GM10847 (cell line): ENCODE results near the gene PRKCE.

Source experiments
- POLR2A ChIP-seq: IDR thresholded peaks from 2 replicates; pipeline ENCODE4 v1.6.1; 2011; ENCODE audit not compliant: insufficient read length; ENCODE audit errors: extremely low read depth

Gene PRKCE

DNA sequence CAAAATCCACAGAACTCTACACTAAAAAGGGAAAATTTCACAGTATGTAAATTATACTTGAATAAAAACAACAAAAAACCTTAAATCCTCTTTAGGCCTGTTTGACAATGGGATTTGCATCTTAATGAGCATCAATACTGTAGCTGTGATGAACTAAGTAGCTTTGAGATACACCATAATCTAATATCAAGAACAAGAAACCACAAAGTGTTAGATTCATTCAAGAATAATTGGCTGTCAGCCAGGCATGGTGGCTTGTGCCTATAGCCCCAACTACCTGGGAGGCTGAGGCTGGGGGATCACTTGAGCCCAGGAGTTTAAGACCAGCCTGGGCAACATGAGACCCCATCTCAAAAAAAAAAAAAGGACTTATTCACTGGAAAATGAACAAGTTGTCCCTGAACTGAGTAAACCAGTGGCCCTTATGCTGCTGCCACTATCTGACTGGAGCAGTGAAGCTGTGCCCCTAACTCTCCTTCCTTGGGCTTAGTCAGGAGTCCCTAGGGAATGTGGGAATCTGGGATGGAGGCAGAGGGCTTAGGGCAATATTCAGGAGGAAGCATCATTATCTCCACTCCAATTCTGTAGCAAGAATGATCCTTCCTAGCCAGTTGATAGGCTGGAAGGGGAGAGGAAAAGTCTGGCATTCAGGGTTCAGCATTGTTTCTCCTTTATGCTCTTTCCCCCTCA, 88.5 kb downstream of the PRKCE start:
- TF ChIP-seq POLR2A = no peak

DNA sequence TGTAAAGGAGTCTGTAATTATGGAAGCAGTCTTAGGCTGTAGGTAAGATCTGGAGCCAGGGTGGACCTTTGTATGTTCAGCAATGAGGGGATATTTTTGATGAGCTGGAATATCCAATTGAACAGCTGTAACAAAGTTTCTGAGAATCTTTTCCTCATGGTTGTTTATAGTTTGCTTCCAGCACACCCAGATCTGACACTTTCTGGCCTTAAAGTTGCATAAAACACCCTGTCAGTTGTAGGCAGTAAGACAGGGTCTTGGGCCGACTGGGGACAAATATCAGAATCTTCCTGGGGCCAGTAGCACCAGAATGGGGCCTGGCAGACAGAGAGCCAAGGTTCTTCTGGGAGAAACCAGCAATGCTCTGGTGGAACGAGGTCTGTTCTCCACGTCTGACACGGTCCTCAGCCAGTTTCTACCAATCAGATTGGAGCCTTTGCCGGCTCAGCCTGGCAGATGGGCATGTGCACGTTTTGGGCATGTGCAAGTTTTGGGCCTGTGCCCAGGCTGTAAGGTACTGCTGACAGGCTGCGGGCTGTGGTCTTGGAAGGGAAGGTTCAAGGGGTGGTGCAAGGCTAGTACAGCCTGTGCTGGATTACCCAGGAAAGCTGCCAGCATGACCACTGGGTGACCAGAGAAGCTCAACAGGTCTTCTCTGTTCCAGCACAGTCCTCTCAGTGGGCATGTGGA, 89.8 kb downstream of the PRKCE start:
- TF ChIP-seq POLR2A = no peak

DNA sequence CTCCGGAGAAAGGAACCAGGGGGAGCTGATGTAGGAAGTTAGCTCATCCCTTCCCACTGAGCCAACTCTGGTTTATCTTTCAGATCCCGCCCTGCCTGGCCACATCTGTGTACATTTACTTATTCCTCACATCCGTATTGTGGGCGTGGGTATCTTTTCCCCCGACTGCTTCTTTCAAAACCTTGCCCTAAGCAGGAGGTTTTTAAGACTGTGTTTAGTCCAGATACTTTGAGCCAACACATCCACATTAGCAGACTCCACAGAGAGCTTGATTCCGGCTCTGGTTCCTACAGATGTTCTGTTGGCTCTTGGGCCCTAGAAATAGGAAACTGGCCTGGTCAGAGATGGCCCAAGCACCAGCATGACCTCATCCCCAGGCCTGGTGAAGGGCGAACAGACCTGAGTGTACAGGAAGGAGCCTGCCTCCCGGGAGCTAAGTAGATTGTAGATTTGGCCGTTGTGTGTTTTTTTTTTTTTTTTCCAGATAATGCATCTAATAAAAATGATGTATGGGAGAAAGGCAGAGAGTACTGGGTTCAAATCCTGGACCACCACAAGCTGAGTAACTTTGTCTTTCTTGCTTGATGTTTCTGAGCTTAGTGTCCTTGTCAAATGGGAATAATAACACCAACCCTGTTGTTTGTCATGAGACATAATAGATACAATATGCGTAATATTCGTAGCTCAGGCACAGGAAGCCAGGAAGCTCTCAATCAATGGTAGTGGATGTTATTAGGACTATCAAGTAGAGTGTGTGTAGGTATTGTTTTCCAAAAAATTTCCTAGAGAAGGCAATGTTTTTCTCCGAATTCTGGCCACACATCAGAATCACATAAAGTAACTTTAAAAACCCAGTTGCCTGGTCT, 92.3 kb downstream of the PRKCE start:
- no peak for TF ChIP-seq POLR2A

DNA sequence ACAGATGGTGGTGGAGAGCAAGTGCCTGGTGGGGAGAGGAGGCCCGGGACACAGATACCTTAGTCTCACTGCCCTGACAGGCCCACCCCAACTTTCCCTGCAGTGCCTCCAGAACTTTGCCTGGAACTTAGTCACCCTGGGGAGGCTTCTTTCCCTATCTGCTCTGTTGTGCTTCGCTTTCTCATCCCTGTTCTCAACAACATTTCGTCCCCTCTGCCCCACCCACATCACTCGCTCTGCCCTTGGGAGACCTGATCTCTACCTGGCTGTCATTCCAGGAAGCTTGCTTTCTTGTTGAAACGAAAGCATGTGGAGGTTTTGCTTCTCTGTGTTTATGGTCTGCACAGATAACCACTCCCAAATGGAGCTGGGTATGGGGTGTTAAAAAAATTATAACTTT, 93.8 kb downstream of the PRKCE start:
- TF ChIP-seq POLR2A = no peak

DNA sequence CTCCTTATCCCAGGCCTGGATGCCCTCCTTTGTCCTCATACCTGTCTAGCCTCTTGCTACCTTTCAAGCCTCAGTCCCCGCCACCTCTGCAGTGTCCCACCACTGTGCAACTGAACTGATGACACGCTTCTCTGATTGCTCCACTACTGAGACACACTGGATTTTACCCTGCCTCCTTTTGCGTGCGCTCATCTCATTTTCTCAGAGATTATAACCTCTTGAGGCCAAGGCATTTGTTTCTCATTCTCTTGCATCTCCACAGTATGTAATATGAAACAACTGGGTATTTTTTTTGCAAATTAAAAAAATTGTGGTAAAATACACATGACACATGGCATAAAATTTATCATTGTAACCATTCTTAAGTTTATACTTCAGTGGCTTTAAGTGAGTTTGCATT, 95.4 kb downstream of the PRKCE start:
- TF ChIP-seq POLR2A = no peak

DNA sequence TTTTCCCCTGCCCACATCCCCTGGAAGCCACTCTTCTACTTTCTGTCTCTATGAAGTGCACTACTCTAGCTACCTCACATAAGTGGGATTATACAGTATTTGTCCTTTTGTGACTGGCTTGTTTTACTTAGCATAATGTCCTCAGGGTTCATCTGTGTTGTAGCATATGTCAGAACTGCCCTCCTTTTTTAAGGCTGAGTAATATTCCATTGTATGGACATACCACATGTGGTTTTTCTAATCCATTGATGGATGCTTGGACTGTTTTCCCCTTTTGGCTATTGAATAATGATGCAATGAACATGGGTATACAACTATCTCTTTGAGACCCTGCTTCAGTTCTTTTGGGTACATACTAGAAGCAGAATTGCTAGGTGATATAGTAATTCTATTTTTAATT, 95.9 kb downstream of the PRKCE start:
- TF ChIP-seq POLR2A = no peak

DNA sequence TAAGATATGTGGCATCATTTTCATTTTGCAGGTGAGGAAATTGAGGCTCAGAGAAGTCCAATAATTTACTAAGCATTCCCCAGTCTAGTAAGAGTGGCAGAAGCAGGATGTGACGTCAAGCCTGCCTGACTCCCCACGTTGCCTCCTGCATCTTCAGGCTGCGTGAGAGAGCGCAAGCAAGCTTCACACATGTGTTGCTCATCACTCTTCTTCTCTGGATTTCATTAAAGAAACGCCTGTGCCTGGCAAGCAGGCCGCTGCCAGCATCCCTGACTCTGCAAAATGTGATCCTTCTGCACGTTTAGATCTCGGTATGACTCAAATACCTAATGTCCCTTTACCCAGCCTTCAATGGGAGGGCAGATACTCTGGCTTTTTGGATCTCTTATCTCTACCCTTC, 96.8 kb downstream of the PRKCE start:
- no peak for TF ChIP-seq POLR2A

DNA sequence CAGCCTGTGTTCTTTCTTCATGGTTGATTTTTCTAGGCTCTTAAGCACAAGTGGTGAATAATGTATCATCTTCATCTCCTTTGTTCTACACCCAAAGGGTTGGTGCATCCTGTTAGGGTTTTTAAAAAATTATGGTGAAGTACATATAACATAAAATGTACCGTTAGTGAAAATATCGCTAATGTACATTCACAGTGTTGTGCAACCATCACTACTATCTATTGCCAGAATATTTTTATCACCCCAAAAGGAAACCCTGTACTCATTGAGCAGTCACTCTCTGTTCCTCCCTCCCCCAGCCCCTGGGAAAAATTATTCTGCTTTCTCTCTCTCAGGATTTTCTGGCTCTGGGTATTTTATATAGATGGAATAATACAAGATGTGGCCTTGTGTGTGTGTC, 98.5 kb downstream of the PRKCE start:
- TF ChIP-seq POLR2A = no peak

DNA sequence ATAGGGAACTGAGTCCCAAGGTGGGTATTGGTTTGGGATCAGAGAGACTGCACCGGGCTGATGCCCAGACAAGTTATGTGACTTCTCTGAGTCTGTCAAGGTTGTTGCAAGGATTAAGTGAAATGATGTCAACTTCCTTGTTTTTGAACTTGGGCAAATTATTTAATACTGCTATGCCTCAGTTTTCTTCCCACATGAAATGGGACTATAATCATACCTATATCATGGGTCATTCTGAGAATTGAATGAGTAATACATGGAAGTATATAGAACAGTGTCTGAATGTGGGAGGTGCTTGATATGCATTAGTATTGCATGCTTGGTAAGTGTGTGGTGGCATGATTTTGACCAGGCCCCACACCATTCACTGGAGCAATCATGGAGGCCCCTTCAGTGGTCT, 99.0 kb downstream of the PRKCE start:
- no peak for TF ChIP-seq POLR2A

DNA sequence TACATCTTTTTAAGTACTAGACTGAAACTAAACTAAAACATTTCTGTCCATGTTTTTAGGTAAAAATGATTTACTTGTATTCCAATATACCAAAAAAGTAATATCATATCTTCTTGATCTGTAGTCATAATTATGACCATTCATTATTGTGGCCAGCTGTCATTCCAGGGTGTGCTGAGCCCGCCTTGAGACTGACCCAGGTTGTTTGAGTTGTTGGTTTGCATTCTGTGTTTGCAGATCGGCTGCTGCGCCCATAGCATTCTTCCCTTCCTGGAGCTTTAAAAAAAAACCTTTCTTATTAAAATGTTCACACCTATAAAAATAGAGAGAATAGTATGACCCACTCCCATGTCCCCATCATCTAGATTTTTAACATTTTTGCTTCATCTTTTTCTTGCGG, 101.9 kb downstream of the PRKCE start:
- no peak for TF ChIP-seq POLR2A

DNA sequence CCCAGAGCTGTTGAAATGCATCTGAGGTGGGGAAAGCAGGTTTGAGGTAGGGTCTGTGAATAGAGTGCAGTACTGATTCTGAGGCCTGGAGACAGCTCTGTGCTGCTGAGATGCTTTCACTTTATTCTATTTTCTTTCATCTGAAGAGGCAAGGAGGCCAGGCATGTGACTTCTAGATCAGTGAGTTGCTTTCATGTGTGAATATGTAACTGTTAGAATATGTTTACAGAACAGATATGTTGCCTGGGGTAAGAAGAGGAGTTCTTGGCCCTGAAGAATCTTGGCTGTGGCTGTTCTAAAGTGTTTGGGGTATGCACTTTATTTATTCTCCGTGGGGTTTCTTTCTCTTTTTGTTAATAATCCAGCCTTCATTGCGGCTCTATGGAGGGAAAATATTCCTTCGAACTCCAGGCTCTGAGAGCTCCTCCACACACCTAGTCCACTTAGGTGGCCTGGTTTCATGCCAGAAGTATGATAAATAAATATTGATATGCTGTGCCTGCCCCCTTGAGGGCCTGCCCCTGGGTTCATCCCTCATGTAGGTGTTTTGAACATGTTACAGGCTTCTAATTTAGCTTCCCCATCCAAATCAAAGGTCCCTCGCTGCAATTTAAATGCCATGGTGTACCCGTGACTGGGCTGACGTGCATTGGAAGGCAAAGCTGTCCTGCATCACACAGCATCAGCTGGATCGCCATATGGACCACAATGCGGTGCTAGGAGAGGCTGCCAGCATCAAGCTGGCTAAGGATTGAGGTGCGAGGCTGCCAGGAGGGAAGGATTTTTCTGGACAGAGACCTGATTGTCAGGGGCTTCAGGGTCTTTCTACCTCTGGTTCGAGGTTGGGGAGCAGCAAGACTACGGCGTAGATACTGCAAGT, 102.9 kb downstream of the PRKCE start:
- no peak for TF ChIP-seq POLR2A

DNA sequence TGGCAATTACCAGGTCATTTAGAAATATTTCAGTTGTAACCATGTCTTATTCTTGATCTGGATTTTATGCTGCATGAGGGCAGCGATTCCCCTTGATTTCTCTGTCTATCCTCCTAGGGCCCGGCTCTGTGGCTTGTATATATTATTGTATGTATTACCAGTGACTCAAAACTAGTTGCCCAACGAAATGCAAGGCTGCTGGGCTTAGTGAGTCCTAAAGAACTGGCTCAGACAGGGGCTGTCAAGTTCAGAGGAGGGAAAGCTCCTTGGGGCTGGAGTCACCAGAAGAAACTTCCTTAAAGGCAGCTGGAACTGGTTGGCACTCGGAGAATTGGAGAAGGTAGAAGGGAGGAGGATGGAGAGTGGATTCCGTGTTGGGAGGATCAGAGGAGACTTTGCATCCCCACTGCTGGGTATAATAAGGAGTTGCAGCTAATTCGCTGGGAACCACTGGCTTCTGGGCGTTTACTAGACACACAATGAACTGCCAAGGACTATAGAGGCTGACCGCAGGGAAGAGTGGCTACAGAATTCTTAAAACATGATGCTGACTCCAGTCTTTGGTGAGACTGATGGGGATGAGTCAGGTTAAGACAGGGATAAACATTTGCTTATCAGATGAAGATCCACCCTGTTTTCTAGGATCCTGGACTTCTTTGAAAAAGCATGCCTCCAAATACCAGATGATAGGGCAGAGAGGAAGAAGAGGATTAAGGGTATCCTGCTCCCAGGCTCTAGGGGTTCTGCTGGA, 104.3 kb downstream of the PRKCE start:
- TF ChIP-seq POLR2A = no peak

DNA sequence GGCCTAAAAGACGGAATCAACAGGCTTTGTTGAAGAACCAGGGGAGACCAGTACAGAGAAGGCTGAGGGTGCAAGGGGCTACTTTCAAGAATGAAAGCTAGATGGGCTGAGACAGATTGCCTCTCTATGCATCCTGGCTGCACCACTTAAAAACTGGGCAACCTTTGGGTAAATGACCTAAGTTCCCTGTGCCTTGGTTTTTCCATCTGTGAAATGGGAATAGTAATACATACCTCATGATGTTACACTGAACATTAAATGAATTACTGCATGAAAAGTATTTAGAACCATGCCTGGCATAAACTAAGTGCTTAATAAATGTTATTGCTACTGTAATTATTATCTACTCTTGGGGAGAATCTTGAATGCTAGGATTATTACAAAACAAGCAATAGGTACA, 106.5 kb downstream of the PRKCE start:
- TF ChIP-seq POLR2A = no peak

DNA sequence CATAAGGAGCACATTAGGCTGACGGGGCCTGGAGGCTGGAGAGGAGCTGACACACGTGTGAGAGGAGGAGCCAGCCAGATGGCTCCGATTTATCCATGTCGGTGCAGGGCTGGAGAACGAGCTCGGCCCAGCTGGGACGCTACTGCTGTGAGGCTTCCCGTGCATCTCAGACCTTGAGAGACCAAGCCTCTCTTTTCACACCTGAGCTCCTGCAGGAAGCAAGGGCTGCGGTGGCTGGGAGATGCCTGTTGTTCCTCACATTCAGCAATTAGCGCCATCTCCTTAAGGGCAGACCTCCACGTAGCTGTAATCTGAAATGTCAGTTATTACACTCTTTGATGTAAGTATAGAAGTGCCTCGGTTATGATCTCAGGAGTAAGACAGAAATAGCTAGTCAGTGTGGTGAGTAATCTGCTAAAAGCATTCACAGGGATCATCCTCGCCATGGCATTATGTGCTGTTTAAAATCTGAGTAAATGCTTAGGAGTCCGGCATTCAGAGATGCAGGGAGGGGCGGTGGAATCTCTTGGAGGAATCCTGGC, 107.9 kb downstream of the PRKCE start:
- TF ChIP-seq POLR2A = no peak

DNA sequence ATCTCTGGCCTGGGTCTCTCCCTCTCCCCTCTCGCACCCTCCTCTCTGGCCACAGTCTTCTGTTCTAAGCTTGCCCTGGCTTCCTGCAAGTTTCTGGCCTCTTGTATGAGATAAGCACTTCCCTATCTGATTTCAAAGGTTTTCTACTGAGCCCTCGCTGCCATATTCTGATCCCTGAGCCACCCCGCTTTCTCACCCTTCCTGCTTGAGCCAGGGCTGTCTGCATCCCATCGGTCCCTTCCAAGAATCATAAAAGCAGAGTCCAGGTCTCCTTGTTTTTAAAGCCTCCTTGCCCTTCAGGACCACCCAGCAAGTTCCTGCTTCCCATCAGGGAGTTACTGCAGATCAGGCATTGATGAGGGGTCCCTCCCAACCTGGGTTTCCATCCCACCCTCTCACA, 110.2 kb downstream of the PRKCE start:
- TF ChIP-seq POLR2A = no peak

DNA sequence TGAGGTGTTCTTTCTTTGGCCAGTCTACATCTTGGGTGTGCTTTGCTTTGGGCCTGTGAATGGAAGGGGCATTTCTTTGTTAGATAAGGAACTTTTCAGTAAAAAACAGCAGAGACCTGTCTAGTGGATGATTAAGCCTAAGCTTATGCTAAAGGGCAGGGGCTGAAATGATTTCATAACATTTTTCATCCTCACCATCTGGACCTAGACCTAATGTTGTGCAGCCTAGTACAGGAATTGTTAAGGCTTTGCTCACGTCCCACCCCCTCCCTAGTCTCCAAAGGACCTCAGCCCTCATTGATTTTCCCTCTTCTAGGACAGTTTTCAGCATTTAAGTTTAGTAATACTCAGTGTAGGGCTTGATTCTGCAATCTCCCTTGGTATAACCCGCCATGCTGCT, 111.8 kb downstream of the PRKCE start:
- no peak for TF ChIP-seq POLR2A
